Right cardiac atrium (tissue), 5 donors: ENCODE data around the gene DICER1. TPM values are rescaled to one million over a fixed set of nuclear protein-coding genes. Genes with fewer than 3 reads are reported as not detected.

Experiments
- ATAC-seq, 2 donors: fragments of 200-7000 bp; cut with Tn5 transposase; one replicate each; pipeline versions ENCODE4 v1.8.0 to v1.9.1; 2020; ENCODE audit warnings: moderate library complexity in 2 of 2, mild to moderate bottlenecking in 1 of 2
- DNase-seq, 3 donors: peaks; one replicate each; pipeline ENCODE4 v3.0.0-alpha.2; 2020
- H3K27ac ChIP-seq: one replicate; pipeline ENCODE4 v1.5.1; 2013; ENCODE audit warnings: mild to moderate bottlenecking, low read length, control low read depth, moderate library complexity
- H3K27me3 ChIP-seq: one replicate; pipeline ENCODE4 v1.6.1; 2013; ENCODE audit not compliant: control insufficient read depth, insufficient read depth
- H3K4me1 ChIP-seq: one replicate; pipeline ENCODE4 v1.6.1; 2013; ENCODE audit warnings: low read length; ENCODE audit not compliant: control insufficient read depth, insufficient read depth
- H3K4me3 ChIP-seq: one replicate; pipeline ENCODE4 v1.5.1; 2013; ENCODE audit warnings: low read length, control low read depth
- H3K9me3 ChIP-seq: one replicate; pipeline ENCODE4 v1.6.1; 2013; ENCODE audit warnings: low read length; ENCODE audit not compliant: control insufficient read depth
- WGBS: extraction: QIAGEN DNeasy Blood & Tissue Kit; methylation state at CpG from one replicate; pipeline ENCODE4 v1.1.7; 2013; 5-methylcytosine and 5-hydroxymethylcytosine counted together
- intact Hi-C, 4 donors: fragments of 100-400 bp; cut with DNase I; formaldehyde crosslinking; loops; one replicate each; pipeline versions ENCODE4 v1.11.0 to v1.14.0; 2022 to 2023
- polyA plus RNA-seq: library from polyadenylated mRNA; stranded (reverse); fragments of 200-250 nt; gene quantifications from one replicate; pipeline ENCODE4 v1.2.3, GENCODE V29; 2013
- total RNA-seq, 4 donors: library from RNA; stranded (reverse); fragmentation: NEBNext Ultra II Directional; extraction: Animal tissue kit (Norgen Biotek cat#: 25700); gene quantifications; one replicate each; pipeline ENCODE4 v1.2.1, GENCODE V29; 2021
- donor health status: healthy with polysubstance abuse.
- donor health status: DM: no; HTN: yes; CAD: no.
- donor health status: DM: no; HTN: no; CAD: no.
- donor health status: DM: no; HTN: yes; CAD: no; lungs with severe emphysema.
- donor health status: DM: yes; HTN: yes; CAD: no.

The DICER1 gene
- total and polyA plus RNA-seq, 5 donors = 6.8 to 30.4 (median 24.5) TPM

DNA sequence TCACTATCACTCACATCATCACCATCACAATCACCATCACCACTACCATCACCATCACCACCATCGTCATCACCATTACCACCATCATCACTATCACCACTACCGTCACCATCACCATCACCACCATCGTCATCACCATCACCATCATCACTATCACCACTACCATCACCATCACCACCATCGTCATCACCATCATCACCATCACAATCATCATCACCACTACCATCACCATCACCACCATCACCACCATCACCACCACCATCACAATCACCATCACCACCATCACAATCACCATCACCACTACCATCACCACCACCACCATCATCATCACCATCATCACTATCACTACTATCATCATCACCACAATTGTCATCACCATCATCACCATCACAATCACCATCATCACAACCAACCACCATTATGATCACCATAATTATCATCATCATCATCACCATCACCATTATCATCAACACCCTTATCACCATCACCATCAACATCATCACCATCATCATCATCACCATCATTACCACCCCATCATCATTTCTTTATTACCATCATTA lies 90.8 kb downstream of the DICER1 start:
- H3K4me1 ChIP-seq = no peaks in the 10 kb centered on the region
- no peak for ATAC-seq

GRCh38 chr14:95065411-95065810 lies 91.9 kb downstream of the DICER1 start:
- Histone ChIP-seq H3K4me1 (no peaks in the 10 kb centered on the region), H3K9me3 (no peaks in the 10 kb centered on the region), H3K27me3 (no peaks in the 10 kb centered on the region), H3K4me3 (no peak overlapping the region), H3K27ac (no peak overlapping the region)
- ATAC-seq = no peak
- 74% methylated on average over 2 of the region's 2 CpGs for WGBS
- no peak for DNase-seq
- intact Hi-C loops = no loop called here

More for the DNA sequence above, 90.8 kb downstream of the DICER1 start:
- intact Hi-C loops = no loop called here
- H3K27ac ChIP-seq = no peak overlapping the region
- H3K27me3 ChIP-seq = no peaks in the 10 kb centered on the region
- no peaks in the 10 kb centered on the region for H3K9me3 ChIP-seq
- DNase-seq = no peak
- no peak overlapping the region for H3K4me3 ChIP-seq
- 94% methylated on average over 4 of the region's 4 CpGs for WGBS

GRCh38 chr14:95064734-95065133 lies 92.6 kb downstream of the DICER1 start:
- Histone ChIP-seq H3K27ac (no peak overlapping the region), H3K9me3 (no peaks in the 10 kb centered on the region), H3K4me3 (no peak overlapping the region), H3K27me3 (no peaks in the 10 kb centered on the region), H3K4me1 (no peaks in the 10 kb centered on the region)
- no peak for DNase-seq
- ATAC-seq = no peak
- intact Hi-C loops = no loop called here
- 95% methylated on average over 2 of the region's 2 CpGs for WGBS

DNA sequence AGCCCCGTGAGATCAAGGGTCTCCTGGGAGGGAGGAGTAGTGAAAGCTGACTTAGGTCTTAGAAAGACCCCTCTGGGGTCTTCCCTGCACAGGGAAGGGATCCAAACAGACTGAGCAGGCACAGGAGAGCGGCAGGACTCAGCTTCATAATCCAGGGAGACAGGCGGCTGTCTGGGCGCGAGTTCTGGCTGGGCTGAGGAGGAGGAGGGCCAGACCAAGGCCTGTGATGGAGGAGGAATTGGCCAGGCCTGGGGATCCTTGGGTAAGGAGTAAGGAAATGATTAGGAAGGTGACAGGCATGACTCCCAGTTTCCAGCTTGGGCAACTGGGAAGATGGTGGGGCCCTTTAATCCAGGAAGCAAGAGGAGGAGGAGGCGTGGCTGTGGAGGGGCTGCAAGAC lies 93.1 kb downstream of the DICER1 start:
- intact Hi-C loops = no loop called here
- Histone ChIP-seq H3K27me3 (no peaks in the 10 kb centered on the region), H3K27ac (no peak overlapping the region), H3K4me1 (no peaks in the 10 kb centered on the region), H3K4me3 (no peak overlapping the region), H3K9me3 (no peaks in the 10 kb centered on the region)
- no peak for DNase-seq
- WGBS = 93% methylated on average over 6 of the region's 6 CpGs
- no peak for ATAC-seq

- intact Hi-C loops = no loop called here
- WGBS = 57% methylated on average over 5 of the region's 5 CpGs
- H3K9me3 ChIP-seq = no peaks in the 10 kb centered on the region
- ATAC-seq (no peak), DNase-seq (no peak)
- H3K27ac ChIP-seq = no peak overlapping the region
- no peaks in the 10 kb centered on the region for H3K4me1 ChIP-seq
- H3K27me3 ChIP-seq = no peaks in the 10 kb centered on the region
- H3K4me3 ChIP-seq = no peak overlapping the region
Observed at GRCh38 chr14:95063391-95063790, 93.9 kb downstream of the DICER1 start.

GRCh38 chr14:95062946-95063345 lies 94.4 kb downstream of the DICER1 start:
- Histone ChIP-seq H3K9me3 (no peaks in the 10 kb centered on the region), H3K4me3 (no peak overlapping the region), H3K27me3 (no peaks in the 10 kb centered on the region), H3K27ac (no peak overlapping the region), H3K4me1 (no peaks in the 10 kb centered on the region)
- WGBS = 70% methylated on average over 5 of the region's 5 CpGs
- intact Hi-C loops = no loop called here
- DNase-seq (no peak), ATAC-seq (no peak)

GRCh38 chr14:95062220-95062619 lies 95.1 kb downstream of the DICER1 start:
- 87% methylated on average over 5 of the region's 5 CpGs for WGBS
- Histone ChIP-seq H3K27ac (no peak overlapping the region), H3K27me3 (no peaks in the 10 kb centered on the region), H3K9me3 (no peaks in the 10 kb centered on the region), H3K4me1 (no peaks in the 10 kb centered on the region), H3K4me3 (no peak overlapping the region)
- no peak for DNase-seq
- ATAC-seq = no peak
- intact Hi-C loops = no loop called here

GRCh38 chr14:95061317-95062093 lies 95.8 kb downstream of the DICER1 start:
- ATAC-seq = no peak
- no peaks in the 10 kb centered on the region for H3K27me3 ChIP-seq
- DNase-seq = no peak
- H3K9me3 ChIP-seq = no peaks in the 10 kb centered on the region
- intact Hi-C loops = no loop called here
- no peak overlapping the region for H3K27ac ChIP-seq
- 88% methylated on average over 14 of the region's 14 CpGs for WGBS
- H3K4me1 ChIP-seq = no peaks in the 10 kb centered on the region
- H3K4me3 ChIP-seq = no peak overlapping the region

- Histone ChIP-seq H3K4me1 (no peaks in the 10 kb centered on the region), H3K4me3 (no peak overlapping the region), H3K27ac (no peak overlapping the region), H3K9me3 (no peaks in the 10 kb centered on the region), H3K27me3 (no peaks in the 10 kb centered on the region)
- intact Hi-C loops = no loop called here
- DNase-seq (no peak), ATAC-seq (no peak)
- WGBS = 62% methylated on average over 7 of the region's 7 CpGs
Observed at GRCh38 chr14:95059126-95059525, 98.2 kb downstream of the DICER1 start.

GRCh38 chr14:95058491-95058890 lies 98.8 kb downstream of the DICER1 start:
- intact Hi-C loops = no loop called here
- Histone ChIP-seq H3K4me3 (no peak overlapping the region), H3K9me3 (no peaks in the 10 kb centered on the region), H3K27ac (no peak overlapping the region), H3K27me3 (no peaks in the 10 kb centered on the region), H3K4me1 (no peaks in the 10 kb centered on the region)
- 84% methylated on average over 9 of the region's 9 CpGs for WGBS
- DNase-seq (no peak), ATAC-seq (no peak)

GRCh38 chr14:95057851-95058250 lies 99.5 kb downstream of the DICER1 start:
- 77% methylated on average over 8 of the region's 8 CpGs for WGBS
- no peak for ATAC-seq
- no peak for DNase-seq
- H3K9me3 ChIP-seq = no peaks in the 10 kb centered on the region
- H3K27me3 ChIP-seq = no peaks in the 10 kb centered on the region
- H3K27ac ChIP-seq = no peak overlapping the region
- intact Hi-C loops = no loop called here
- H3K4me1 ChIP-seq = no peaks in the 10 kb centered on the region
- no peak overlapping the region for H3K4me3 ChIP-seq
